GM18526 (cell line): ENCODE measurements around the gene DLG5.

Source experiments
- POLR2A ChIP-seq: IDR thresholded peaks from 3 replicates; pipeline ENCODE4 v1.6.1; 2011; ENCODE audit not compliant: insufficient read length; ENCODE audit errors: extremely low read depth

The DLG5 gene

GRCh38 chr10:77841711-77842375 lies 84.7 kb downstream of the DLG5 start:
- no peak for TF ChIP-seq POLR2A

DNA sequence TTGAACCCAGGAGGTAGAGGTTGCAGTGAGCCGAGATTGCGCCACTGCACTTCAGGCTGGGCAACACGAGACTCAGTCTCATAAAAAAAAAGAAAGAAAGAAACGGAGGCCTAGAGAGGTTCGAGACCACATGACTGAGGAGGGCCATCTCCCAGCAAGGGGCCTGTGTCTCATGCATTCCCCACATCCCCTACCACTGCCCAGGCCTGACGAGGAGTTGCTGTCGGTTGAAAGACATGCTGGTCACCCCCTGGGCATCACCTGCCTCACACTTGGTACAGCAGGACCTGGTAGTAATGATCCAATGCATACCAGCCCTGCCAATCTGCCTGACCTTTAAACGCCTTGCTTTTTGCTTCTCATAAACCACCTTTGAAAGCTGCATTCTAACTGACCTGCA lies 85.9 kb downstream of the DLG5 start:
- TF ChIP-seq POLR2A = no peak

GRCh38 chr10:77837925-77838595 lies 88.5 kb downstream of the DLG5 start:
- TF ChIP-seq POLR2A = no peak

- TF ChIP-seq POLR2A = no peak
Measured at GRCh38 chr10:77837248-77837924, 89.2 kb downstream of the DLG5 start.

DNA sequence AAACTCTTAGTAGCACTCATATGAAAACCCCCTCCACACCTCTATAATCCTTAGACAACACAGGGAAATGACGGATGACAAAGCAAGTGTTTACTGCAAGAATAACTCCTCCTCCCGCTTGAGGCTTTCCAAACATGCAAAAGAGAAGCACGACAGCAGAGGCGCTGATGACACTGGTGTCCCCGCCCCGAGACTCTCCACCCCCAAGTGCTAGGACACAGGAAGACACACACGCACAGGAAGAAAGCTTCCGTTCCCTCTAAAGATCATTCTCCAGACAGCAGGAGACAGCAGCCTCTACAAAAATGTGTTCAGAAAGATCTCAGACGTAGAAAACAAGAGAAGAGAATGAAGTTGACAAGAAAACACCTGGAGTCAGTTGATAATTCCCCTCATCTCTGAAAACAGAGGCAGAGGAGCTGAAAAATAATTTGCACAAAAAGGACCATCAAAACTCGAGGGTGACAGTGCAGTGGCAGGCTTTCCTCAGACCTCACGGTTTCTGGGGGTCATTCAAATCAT lies 90.2 kb downstream of the DLG5 start:
- TF ChIP-seq POLR2A = no peak

GRCh38 chr10:77835669-77836086 lies 90.9 kb downstream of the DLG5 start:
- TF ChIP-seq POLR2A = no peak

DNA sequence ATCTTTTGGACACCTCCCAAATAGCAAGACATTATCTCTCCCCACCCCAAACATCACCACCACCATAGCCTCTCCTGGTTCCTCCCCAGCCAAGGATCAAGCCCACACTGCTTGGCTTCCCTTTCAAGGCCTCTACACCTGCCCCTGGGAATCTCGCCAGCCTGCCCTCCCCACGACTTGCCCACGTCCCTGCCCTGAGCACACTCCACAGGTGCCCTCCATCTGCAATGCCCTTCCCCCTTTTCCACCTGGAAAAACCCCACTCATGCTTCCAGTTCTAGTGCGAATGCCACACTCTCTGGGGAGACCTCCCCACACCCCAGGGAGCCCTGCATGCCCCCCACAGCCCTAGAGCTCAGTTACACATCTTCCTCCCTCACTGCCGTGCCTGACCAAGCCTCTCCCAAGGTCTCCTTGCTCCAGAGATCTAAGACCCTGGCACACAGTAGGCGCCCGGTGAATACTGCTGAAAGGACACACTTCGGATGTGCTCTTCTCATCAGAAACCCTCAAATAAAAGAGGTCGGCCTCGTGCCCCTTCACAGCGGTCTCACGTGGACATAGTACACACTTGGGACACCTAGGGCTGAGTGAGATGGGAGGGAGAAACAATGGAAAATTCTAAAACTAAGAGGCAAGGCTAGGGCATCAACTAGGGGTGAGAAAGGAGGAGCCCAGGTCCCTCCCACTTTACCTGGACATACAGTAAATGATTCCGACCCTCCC lies 91.4 kb downstream of the DLG5 start:
- no peak for TF ChIP-seq POLR2A

DNA sequence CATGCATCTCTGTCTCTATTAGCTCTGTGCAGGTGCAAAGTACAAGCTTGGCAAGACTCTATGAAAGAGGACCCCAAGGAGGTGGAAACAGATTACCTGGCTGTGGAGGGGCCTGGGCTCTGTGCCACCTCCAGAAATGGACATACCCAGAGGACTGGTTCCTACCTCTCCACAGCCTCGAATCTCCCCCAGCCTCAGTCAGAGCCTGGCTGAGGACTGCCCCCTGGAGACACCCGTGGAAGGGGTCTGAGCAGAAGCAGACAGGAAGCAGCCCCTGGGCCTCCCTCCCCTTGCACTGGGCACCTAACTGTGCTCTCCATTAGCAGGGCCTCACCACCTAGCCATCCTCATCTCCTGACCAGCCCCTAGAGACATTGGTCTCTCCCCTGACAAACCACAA lies 92.0 kb downstream of the DLG5 start:
- TF ChIP-seq POLR2A = no peak

- TF ChIP-seq POLR2A = no peak
Measured at GRCh38 chr10:77833792-77834191, 92.8 kb downstream of the DLG5 start.

DNA sequence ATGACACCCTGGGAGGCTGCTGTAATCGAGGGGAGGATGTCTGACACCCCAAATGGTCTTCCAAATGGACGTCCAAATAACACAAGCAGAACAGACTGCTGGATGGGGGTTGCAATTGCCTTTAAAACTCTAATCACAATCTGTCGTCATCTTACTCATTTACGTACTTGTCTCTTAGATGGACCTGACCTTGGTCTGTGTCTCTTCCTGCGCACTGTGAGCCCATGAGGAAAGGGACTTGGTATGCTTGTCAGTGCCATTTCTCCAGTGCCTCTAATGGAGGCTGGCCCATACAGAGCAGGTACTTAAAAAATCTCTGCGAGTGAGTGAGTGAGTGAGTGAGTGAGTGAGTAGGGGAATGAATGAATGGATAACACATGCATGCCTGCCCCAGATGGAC lies 93.3 kb downstream of the DLG5 start:
- TF ChIP-seq POLR2A = no peak

- no peak for TF ChIP-seq POLR2A
Measured at GRCh38 chr10:77832238-77832637, 94.3 kb downstream of the DLG5 start.

- TF ChIP-seq POLR2A = no peak
Measured at GRCh38 chr10:77829356-77829755, 97.2 kb downstream of the DLG5 start.

DNA sequence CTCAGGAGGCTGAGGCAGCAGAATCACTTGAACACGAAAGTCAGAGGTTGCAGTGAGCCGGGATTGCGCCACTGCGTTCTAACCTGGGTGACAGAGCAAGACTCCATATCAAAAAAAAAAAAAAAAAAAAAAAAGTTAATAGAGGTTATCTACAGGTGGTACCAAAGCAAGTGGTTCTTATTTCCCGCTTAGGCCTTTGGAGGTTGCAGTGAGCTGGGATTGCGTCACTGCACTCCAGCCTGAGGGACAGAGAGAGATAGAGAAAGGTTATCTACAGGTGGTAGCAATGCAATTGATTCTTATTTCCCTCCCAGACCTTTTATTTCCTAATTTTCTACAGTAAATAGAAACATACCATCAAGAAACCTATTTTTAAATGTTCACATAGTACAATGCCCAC lies 98.2 kb downstream of the DLG5 start:
- no peak for TF ChIP-seq POLR2A

GRCh38 chr10:77827366-77827765 lies 99.2 kb downstream of the DLG5 start:
- TF ChIP-seq POLR2A = no peak

DNA sequence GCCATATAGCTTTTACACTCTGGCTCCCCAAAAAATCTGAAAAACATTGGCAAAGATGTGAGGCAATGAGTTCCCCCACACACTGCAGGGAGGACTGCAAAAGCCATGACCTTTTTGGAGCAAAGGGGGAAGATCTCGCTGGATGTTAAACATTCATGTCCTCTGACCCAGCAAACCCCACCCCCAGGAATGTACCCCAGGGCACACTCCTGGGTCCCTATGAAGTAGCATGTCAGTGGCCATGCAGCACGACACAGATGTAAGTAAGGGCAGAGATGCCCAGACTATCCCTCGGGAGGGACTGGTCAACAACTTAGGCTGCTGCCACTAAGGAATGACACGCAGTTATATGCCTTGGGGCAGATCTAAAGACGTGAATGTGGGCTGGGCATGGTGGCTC lies 100.6 kb downstream of the DLG5 start:
- TF ChIP-seq POLR2A = no peak
